Measurements from ENCODE around the gene DST. TPM values are rescaled to one million over a fixed set of nuclear protein-coding genes. Genes with fewer than 3 reads are reported as not detected.
"Not testable (repeated sequence)": the region's sequence is repeated elsewhere in the genome, so short reads cannot be mapped to it uniquely, and the experiment has no call there.

The DST gene
- total RNA-seq, 1 experiment from 2014 or later = 144 TPM

GRCh38 chr6:56497240-56497639, 145.4 kb downstream of the DST start:
- Histone ChIP-seq H3K9me2 (ENCODE audit: insufficient read depth) (no peaks in the 10 kb centered on the region), H3K79me2 (ENCODE audit: insufficient read depth, low read length) (no peaks in the 10 kb centered on the region), H3K4me1 (ENCODE audit: control insufficient read depth in 1 of 2, insufficient read depth in 2 of 2, low read length in 2 of 2) (no peaks in the 10 kb centered on the region), H3K27me3 (ENCODE audit: insufficient read depth, low read length) (no peaks in the 10 kb centered on the region), H3K9ac (ENCODE audit: low read length) (no peak overlapping the region), H4K20me1 (ENCODE audit: insufficient read depth) (no peaks in the 10 kb centered on the region), H2AFZ (ENCODE audit: low read depth, low read length, poor library complexity, severe bottlenecking) (no peak overlapping the region), H3K36me3 (ENCODE audit: control insufficient read depth in 1 of 2, insufficient read depth in 2 of 2, low read length in 2 of 2) (peaks cover 9 to 34% of the 10 kb centered on the region in 2 experiments), H3K27ac (ENCODE audit: low read depth, low read length) (no peak overlapping the region), H3K9me3 (ENCODE audit: control insufficient read depth in 1 of 2, insufficient read depth in 1 of 2, low read depth in 1 of 2, low read length in 2 of 2) (no peaks in the 10 kb centered on the region), H3K4me2 (ENCODE audit: low read length) (no peak overlapping the region), H3K4me3 (replicated peaks in 1 of 2; ENCODE audit: low read depth in 1 of 2, low read length in 2 of 2) (no peak overlapping the region)
- DNase-seq (ENCODE audit: low read depth, low spot score) = no peak
- intact Hi-C loops (cut with micrococcal nuclease) = no loop called here
- ChIA-PET CTCF (no interaction called here), POLR2A (no interaction called here), RAD21 (ENCODE audit: low non-redundant PET in 1 of 2, low total read pairs in 2 of 2, uncharacterized antibody in 2 of 2, unreplicated experiment in 2 of 2) (no interaction called here)
- TF ChIP-seq JUND (IDR thresholded peaks at IDR 0.05) = no peak
- ATAC-seq = no peak
- BruUV-seq (replicated peaks) = no TSS peak

GRCh38 chr6:56496650-56497049, 146.0 kb downstream of the DST start:
- ATAC-seq; POLR2A ChIA-PET; RAD21 ChIA-PET (ENCODE audit: low non-redundant PET in 1 of 2, low total read pairs in 2 of 2, uncharacterized antibody in 2 of 2, unreplicated experiment in 2 of 2); H3K4me2 ChIP-seq (ENCODE audit: low read length); H2AFZ ChIP-seq (ENCODE audit: low read depth, low read length, poor library complexity, severe bottlenecking); H3K4me1 ChIP-seq (ENCODE audit: control insufficient read depth in 1 of 2, insufficient read depth in 2 of 2, low read length in 2 of 2); H3K4me3 ChIP-seq (replicated peaks in 1 of 2; ENCODE audit: low read depth in 1 of 2, low read length in 2 of 2); H3K27me3 ChIP-seq (ENCODE audit: insufficient read depth, low read length); H3K9me3 ChIP-seq (ENCODE audit: control insufficient read depth in 1 of 2, insufficient read depth in 1 of 2, low read depth in 1 of 2, low read length in 2 of 2); intact Hi-C loops (cut with micrococcal nuclease); H3K27ac ChIP-seq (ENCODE audit: low read depth, low read length); BruUV-seq (replicated peaks); H3K9ac ChIP-seq (ENCODE audit: low read length); CTCF ChIA-PET; DNase-seq (ENCODE audit: low read depth, low spot score); H3K9me2 ChIP-seq (ENCODE audit: insufficient read depth); H3K79me2 ChIP-seq (ENCODE audit: insufficient read depth, low read length); H4K20me1 ChIP-seq (ENCODE audit: insufficient read depth): not testable (repeated sequence)
- H3K36me3 ChIP-seq (ENCODE audit: control insufficient read depth in 1 of 2, insufficient read depth in 2 of 2, low read length in 2 of 2) = peaks cover 15 to 32% of the 10 kb centered on the region in 2 experiments

GRCh38 chr6:56495654-56496053, 147.0 kb downstream of the DST start:
- DNase-seq (ENCODE audit: low read depth, low spot score) (no peak), ATAC-seq (no peak)
- no peaks in the 10 kb centered on the region for H3K79me2 ChIP-seq (ENCODE audit: insufficient read depth, low read length)
- RAD21 ChIA-PET (ENCODE audit: low non-redundant PET in 1 of 2, low total read pairs in 2 of 2, uncharacterized antibody in 2 of 2, unreplicated experiment in 2 of 2) = no interaction called here
- H3K4me2 ChIP-seq (ENCODE audit: low read length) = no peak overlapping the region
- H3K9me3 ChIP-seq (ENCODE audit: control insufficient read depth in 1 of 2, insufficient read depth in 1 of 2, low read depth in 1 of 2, low read length in 2 of 2) = no peaks in the 10 kb centered on the region
- H3K4me1 ChIP-seq (ENCODE audit: control insufficient read depth in 1 of 2, insufficient read depth in 2 of 2, low read length in 2 of 2) = no peaks in the 10 kb centered on the region
- H3K9me2 ChIP-seq (ENCODE audit: insufficient read depth) = no peaks in the 10 kb centered on the region
- no peak overlapping the region for H3K9ac ChIP-seq (ENCODE audit: low read length)
- BruUV-seq (replicated peaks) = no TSS peak
- H3K36me3 ChIP-seq (ENCODE audit: control insufficient read depth in 1 of 2, insufficient read depth in 2 of 2, low read length in 2 of 2) = peaks cover 17 to 23% of the 10 kb centered on the region in 2 experiments
- H3K4me3 ChIP-seq (replicated peaks in 1 of 2; ENCODE audit: low read depth in 1 of 2, low read length in 2 of 2) = no peak overlapping the region
- CTCF ChIA-PET = no interaction called here
- intact Hi-C loops (cut with micrococcal nuclease) = no loop called here
- no peaks in the 10 kb centered on the region for H4K20me1 ChIP-seq (ENCODE audit: insufficient read depth)
- no peak overlapping the region for H3K27ac ChIP-seq (ENCODE audit: low read depth, low read length)
- H2AFZ ChIP-seq (ENCODE audit: low read depth, low read length, poor library complexity, severe bottlenecking) = no peak overlapping the region
- H3K27me3 ChIP-seq (ENCODE audit: insufficient read depth, low read length) = no peaks in the 10 kb centered on the region
- POLR2A ChIA-PET = no interaction called here
- TF ChIP-seq REST (IDR thresholded peaks at IDR 0.05; ENCODE audit: low read depth) (no peak), ATF3 (IDR thresholded peaks at IDR 0.05) (no peak), ZBTB33 (IDR thresholded peaks at IDR 0.05; ENCODE audit: extremely low read depth, insufficient replicate concordance, low read length) (no peak)
